Esophagus (tissue), 2 donors: Measurements from ENCODE around the gene KCNK2. TPM values are rescaled to one million over a fixed set of nuclear protein-coding genes. Genes with fewer than 3 reads are reported as not detected.

Experiments
- H3K27ac ChIP-seq, 2 donors: one replicate each; pipeline ENCODE4 v1.5.1; 2013; ENCODE audit warnings: low read depth in 2 of 2, mild to moderate bottlenecking in 2 of 2, inconsistent platforms in 1 of 2, low read length in 1 of 2, moderate library complexity in 1 of 2
- H3K27me3 ChIP-seq, 2 donors: one replicate each; pipeline ENCODE4 v1.6.1; 2013; ENCODE audit warnings: low read length in 2 of 2, control low read depth in 1 of 2, mild to moderate bottlenecking in 1 of 2; ENCODE audit not compliant: insufficient read depth in 2 of 2, control insufficient read depth in 1 of 2
- H3K36me3 ChIP-seq, 2 donors: one replicate each; pipeline ENCODE4 v1.6.1; 2013; ENCODE audit warnings: low read length in 1 of 2; ENCODE audit not compliant: control insufficient read depth in 2 of 2, insufficient read depth in 2 of 2
- H3K4me1 ChIP-seq, 2 donors: one replicate each; pipeline ENCODE4 v1.6.1; 2013; ENCODE audit warnings: low read length in 1 of 2; ENCODE audit not compliant: control insufficient read depth in 2 of 2, insufficient read depth in 2 of 2
- H3K4me3 ChIP-seq, 2 donors: one replicate each; pipeline ENCODE4 v1.5.1; 2013; ENCODE audit warnings: low read length in 2 of 2, mild to moderate bottlenecking in 2 of 2, low read depth in 1 of 2, moderate library complexity in 1 of 2
- H3K9me3 ChIP-seq, 2 donors: one replicate each; pipeline ENCODE4 v1.6.1; 2013; ENCODE audit warnings: mild to moderate bottlenecking in 2 of 2, low read depth in 1 of 2, low read length in 1 of 2, moderate library complexity in 1 of 2; ENCODE audit not compliant: control insufficient read depth in 2 of 2, insufficient read depth in 1 of 2
- WGBS, 2 donors: extraction: QIAGEN DNeasy Blood & Tissue Kit; methylation state at CpG; one replicate each; pipeline ENCODE4 v1.1.7; 2013; 5-methylcytosine and 5-hydroxymethylcytosine counted together
- polyA plus RNA-seq, 2 donors: library from polyadenylated mRNA; stranded (reverse); fragments of 200-250 nt; gene quantifications; one replicate each; pipeline ENCODE4 v1.2.3, GENCODE V29; 2013
- donor health status: healthy with polysubstance abuse.
- donor health status: Bipolar disorder and iron deficiency.

Gene KCNK2, protein sequence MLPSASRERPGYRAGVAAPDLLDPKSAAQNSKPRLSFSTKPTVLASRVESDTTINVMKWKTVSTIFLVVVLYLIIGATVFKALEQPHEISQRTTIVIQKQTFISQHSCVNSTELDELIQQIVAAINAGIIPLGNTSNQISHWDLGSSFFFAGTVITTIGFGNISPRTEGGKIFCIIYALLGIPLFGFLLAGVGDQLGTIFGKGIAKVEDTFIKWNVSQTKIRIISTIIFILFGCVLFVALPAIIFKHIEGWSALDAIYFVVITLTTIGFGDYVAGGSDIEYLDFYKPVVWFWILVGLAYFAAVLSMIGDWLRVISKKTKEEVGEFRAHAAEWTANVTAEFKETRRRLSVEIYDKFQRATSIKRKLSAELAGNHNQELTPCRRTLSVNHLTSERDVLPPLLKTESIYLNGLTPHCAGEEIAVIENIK
- polyA plus RNA-seq: under 1 TPM; 0.07 to 0.14 TPM

DNA sequence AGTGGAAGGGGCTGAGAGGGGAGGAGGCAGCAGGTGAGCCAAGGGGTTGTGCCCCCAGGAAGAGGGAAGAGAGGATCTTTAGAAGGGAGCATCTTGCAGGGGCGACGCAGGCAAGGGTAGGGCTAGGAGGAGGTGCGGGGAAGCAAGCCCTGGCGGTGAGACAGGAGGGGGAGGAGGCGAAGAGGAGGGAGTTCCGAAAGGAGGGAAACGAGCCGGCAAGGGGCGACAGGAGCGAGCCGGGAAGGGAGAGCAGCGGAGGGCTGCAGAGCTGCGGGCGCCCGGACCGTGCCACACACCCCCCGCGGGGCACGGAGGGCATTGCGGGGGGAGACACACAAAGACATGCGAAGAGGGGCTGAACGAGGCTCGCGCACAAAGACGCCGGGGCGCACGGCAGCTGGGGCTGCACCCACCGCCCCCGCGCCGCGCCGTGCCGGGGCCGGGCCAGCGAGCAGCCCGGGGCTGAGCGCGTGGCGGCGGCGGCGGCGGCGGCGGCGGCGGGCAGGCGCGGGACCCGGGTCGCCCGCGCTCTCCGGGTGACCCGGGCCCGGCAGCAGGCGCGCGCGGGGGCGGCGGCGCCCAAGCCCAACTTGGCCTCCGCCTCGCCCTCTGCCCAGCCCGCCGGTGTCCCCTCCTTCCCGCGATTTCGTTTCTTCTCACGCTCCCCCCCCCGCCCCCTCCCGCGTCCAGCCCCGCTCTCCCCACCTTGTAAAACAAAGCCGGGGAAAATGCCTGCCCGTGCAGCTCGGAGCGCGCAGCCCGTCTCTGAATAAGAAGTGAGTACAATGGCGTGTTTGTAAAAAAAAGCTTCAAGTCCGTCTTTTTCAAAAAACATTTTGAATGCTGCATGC is at the start of gene KCNK2:
KCNK2 (plus strand) TSS at position 206 of the 851 bp plus-strand sequence. CDS start 649 bp downstream, outside the sequence.
- no peaks in the 10 kb centered on the region for H3K9me3 ChIP-seq
- H3K27ac ChIP-seq: no peak within 1 kb of the TSS
- no peaks in the 10 kb centered on the region for H3K36me3 ChIP-seq
- WGBS, 2 donors: 2 to 6% methylated on average over 35 to 85 of the region's 85 CpGs
- H3K4me1 ChIP-seq: no peaks in the 10 kb centered on the region
- H3K27me3 ChIP-seq: peaks cover 7 to 8% of the 10 kb centered on the region in 2 donors
- peak within 1 kb of the TSS; percentile 35 to 47 for H3K4me3 ChIP-seq

DNA sequence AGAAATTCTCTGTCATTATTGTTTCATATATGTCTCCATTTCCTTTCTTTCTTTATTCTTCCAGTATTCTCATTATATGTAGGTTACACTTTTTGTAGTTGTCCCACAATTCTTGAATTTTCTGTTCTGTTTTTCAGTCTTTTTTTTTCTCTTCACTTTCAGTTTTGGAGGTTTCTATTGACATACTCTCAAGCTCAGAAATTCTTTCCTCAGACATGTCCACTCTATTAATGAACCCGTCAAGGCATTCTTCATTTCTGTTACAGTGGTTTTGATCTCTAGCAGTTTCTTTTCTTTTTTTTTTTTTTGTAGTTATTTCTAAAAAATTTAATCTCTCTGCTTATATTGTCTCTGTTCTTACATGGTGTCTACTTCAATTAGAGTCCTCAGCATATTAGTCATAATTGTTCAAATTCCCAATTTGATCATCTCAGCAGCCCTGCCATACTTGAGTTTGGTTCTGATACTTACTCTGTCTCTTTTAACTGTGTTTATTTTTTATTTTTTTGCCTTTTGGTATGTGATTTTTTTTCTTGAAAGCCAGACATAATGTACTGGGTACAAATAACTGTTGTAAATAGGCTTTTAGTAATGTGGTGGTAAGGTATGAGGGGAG is 49.5 kb upstream of the KCNK2 start:
- Histone ChIP-seq H3K9me3 (no peaks in the 10 kb centered on the region), H3K36me3 (no peaks in the 10 kb centered on the region), H3K4me1 (no peaks in the 10 kb centered on the region), H3K27ac (no peak overlapping the region), H3K27me3 (no peaks in the 10 kb centered on the region), H3K4me3 (no peak overlapping the region)
- WGBS, 2 donors: 77 to 82% methylated on average over 1 of the region's 1 CpG

DNA sequence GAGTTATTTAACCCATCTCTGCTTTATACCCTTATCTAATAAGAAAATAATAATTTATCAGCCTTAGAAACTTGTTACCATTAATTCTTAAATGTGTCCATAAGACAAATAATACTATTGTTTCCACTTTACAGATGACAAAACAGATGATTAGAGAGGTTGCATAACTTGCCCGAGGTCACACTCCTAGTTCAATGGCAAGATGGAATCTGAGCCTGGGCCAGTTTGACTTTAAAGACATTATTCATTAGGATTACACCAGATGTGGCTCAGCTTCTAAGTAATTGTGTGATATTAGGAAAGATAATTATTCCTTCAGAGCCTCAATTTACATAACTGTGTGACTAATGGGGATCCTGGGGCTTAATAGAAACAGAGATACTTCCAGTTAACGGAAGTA is 42.3 kb upstream of the KCNK2 start:
- no peak overlapping the region for H3K27ac ChIP-seq
- H3K36me3 ChIP-seq: no peaks in the 10 kb centered on the region
- WGBS, 2 donors: 44 to 48% methylated on average over 2 of the region's 2 CpGs
- no peaks in the 10 kb centered on the region for H3K4me1 ChIP-seq
- H3K27me3 ChIP-seq: no peaks in the 10 kb centered on the region
- H3K9me3 ChIP-seq: no peaks in the 10 kb centered on the region
- no peak overlapping the region for H3K4me3 ChIP-seq

DNA sequence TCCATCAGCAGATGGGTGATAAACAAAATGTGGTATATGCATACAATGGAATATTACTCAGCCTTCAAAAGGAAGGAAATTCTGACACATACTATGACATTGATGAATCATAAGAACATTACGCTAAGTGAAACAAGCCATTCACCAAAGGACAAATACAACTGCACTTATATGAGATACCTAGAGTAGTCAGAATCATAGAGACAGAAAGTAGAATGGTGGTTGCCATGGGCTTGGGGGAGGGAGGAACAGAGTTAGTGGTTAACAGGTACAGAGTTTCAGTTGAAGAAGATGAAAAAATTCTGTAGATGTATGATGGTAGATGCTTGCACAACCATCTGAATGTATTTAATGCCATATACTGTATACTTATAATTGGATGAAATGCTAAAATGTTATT is 39.1 kb upstream of the KCNK2 start:
- Histone ChIP-seq H3K27ac (no peak overlapping the region), H3K27me3 (no peaks in the 10 kb centered on the region), H3K4me3 (no peak overlapping the region), H3K9me3 (no peaks in the 10 kb centered on the region), H3K4me1 (no peaks in the 10 kb centered on the region), H3K36me3 (no peaks in the 10 kb centered on the region)
- WGBS, 2 donors: 79 to 80% methylated on average over 1 of the region's 1 CpG

DNA sequence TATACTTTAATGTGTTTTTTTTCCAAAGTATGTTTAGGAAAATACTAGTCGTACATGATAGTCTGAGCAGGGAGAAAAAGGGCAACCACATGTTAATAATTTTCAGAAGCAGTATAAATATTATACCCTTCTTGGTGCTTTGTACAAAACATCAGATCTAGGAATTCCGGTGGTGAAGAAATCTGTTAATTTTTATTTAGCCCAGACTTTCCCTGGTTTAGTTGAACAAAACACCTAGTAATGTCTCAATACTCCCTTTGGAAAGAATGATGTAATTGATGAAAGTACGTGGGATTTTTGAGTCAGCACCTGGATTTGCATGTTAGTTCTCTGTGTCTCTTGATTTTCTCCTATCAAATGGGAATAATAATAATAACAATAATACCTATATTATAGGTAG is 38.4 kb upstream of the KCNK2 start:
- no peak overlapping the region for H3K27ac ChIP-seq
- H3K27me3 ChIP-seq: no peaks in the 10 kb centered on the region
- H3K36me3 ChIP-seq: no peaks in the 10 kb centered on the region
- 82 to 84% methylated on average over 3 of the region's 3 CpGs for WGBS, 2 donors
- H3K9me3 ChIP-seq: no peaks in the 10 kb centered on the region
- H3K4me1 ChIP-seq: no peaks in the 10 kb centered on the region
- no peak overlapping the region for H3K4me3 ChIP-seq

DNA sequence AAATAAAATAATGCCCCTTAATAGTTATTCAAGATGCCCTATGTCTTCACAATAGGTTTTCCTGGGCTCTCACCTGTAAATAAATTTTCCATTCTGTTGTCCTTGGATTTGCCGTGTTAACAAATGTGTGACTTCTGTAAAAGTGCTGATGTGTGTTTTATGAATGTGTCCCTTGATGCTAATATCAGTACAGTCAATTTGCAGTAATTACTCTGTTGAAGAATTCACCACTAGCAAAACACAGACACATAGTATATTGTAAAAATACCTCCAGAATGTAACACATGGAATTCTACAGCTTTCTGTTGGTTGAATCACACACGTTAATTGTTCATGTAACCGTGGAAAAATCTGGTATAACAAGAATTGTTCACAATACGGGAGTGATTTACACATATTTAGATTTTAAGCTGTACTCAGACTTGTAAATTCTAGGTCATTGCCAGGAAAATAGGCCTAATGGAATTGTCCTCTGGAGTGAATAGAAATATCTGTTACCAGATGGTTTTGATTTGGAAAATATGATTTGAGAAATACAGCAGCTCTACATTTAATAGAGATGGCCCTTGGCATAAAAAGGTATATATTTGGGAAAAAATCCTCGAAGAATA is 36.7 kb upstream of the KCNK2 start:
- no peak overlapping the region for H3K4me3 ChIP-seq
- H3K9me3 ChIP-seq: no peaks in the 10 kb centered on the region
- no peaks in the 10 kb centered on the region for H3K4me1 ChIP-seq
- H3K27ac ChIP-seq: no peak overlapping the region
- WGBS, 2 donors: 73 to 77% methylated on average over 5 of the region's 5 CpGs
- H3K36me3 ChIP-seq: no peaks in the 10 kb centered on the region
- no peaks in the 10 kb centered on the region for H3K27me3 ChIP-seq

DNA sequence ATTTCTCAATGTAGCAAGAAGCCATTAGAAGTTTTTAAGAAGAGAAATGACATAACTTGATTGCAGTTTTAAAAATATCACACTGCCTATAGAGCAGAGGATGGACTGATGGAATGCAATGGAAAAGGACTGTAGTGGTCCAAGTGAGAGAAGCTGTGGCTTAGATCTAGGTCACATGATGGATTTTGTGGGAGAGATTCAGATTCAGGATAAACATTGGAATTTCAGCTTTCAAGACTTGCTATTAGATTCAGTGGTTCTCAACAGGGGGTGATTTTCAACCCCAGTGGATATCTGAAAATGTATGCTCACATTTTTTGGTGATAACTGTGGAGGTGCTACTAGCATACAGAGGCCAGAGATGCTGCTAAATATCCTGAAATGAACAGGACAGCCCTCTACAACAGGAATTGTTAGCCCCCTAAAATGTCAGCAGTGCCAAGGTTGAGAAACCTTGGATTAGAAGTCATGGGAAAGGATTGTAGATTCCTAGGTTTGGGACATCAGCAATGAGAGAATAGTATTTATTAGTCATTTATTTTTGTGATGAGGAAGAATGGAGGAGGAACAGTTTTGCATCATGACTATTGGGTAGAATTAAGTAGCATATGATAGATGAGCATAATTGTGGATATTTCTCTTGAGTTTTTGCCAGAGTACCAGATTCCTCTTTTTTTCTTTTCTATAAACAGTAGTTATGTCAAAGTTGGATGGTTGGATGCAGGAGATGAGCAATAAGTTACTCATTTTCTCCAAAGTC is 30.1 kb upstream of the KCNK2 start:
- Histone ChIP-seq H3K27ac (no peak overlapping the region), H3K9me3 (no peaks in the 10 kb centered on the region), H3K36me3 (no peaks in the 10 kb centered on the region), H3K27me3 (no peaks in the 10 kb centered on the region), H3K4me3 (no peak overlapping the region), H3K4me1 (no peaks in the 10 kb centered on the region)

DNA sequence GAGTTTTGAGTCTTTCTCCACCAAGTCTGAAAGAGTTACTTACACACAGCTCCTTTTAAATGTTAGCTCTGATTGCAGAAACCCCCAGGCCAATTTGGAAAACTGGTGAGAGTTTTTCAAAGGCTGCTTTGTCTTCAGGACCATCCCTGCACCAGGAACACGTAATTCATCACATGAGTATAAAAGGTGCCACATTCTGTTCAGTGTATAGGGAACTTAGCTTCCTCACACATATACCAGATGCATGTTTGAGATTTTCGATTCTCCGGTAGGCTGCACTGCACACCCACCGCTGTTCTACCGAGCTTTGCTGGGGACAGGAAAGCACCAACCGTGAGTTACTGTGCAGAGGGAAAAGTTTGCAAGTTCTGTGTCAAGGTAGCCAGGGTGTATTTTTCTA is 28.3 kb upstream of the KCNK2 start:
- WGBS, 2 donors: 83% methylated on average over 6 of the region's 6 CpGs
- Histone ChIP-seq H3K9me3 (no peaks in the 10 kb centered on the region), H3K36me3 (no peaks in the 10 kb centered on the region)

More for the DNA sequence above, 28.3 kb upstream of the KCNK2 start:
- no peaks in the 10 kb centered on the region for H3K27me3 ChIP-seq
- no peaks in the 10 kb centered on the region for H3K4me1 ChIP-seq
- H3K4me3 ChIP-seq: no peak overlapping the region
- no peak overlapping the region for H3K27ac ChIP-seq
